ENCODE results near the gene XPO1.

GRCh38 chr2:61485281-61485680, 52.9 kb downstream of the XPO1 start:
- TF ChIP-seq CTCF (IDR thresholded peaks at IDR 0.05) (no peak), POLR2A (IDR thresholded peaks at IDR 0.05) (no peak)
